GM03348 (cell line): ENCODE data around the gene BZW1.
A peak's percentile ranks its signal among the peaks of the same experiment; 100 is the strongest.

ENCODE experiments used
- DNase-seq: peaks from one replicate; pipeline ENCODE4 v3.0.0; 2012; ENCODE audit warnings: low spot score

Gene BZW1

GRCh38 chr2:200811333-200812121, at the start of gene BZW1:
BZW1 (plus strand) TSS chr2:200811910; CDS start chr2:200813218, 1,308 bp downstream.
- DNase-seq = peak; percentile 99

- DNase-seq = no peak
Measured at GRCh38 chr2:200762127-200762526, 49.6 kb upstream of the BZW1 start.

- no peak for DNase-seq
Measured at GRCh38 chr2:200763422-200763821, 48.3 kb upstream of the BZW1 start.

- DNase-seq = peak; percentile 69
Measured at GRCh38 chr2:200765139-200765951, 46.4 kb upstream of the BZW1 start.

GRCh38 chr2:200765995-200766660, 45.6 kb upstream of the BZW1 start:
- no peak for DNase-seq

- no peak for DNase-seq
Measured at GRCh38 chr2:200767111-200767885, 44.4 kb upstream of the BZW1 start.

- no peak for DNase-seq
Measured at GRCh38 chr2:200770847-200771246, 40.9 kb upstream of the BZW1 start.

- no peak for DNase-seq
Measured at GRCh38 chr2:200772620-200773019, 39.1 kb upstream of the BZW1 start.

GRCh38 chr2:200773083-200773482, 38.6 kb upstream of the BZW1 start:
- DNase-seq = no peak

- DNase-seq = no peak
Measured at GRCh38 chr2:200774920-200775319, 36.8 kb upstream of the BZW1 start.

GRCh38 chr2:200777275-200777674, 34.4 kb upstream of the BZW1 start:
- no peak for DNase-seq

- DNase-seq = peak; percentile 58
Measured at GRCh38 chr2:200778038-200778437, 33.7 kb upstream of the BZW1 start.

GRCh38 chr2:200779214-200779613, 32.5 kb upstream of the BZW1 start:
- DNase-seq = no peak

- DNase-seq = no peak
Measured at GRCh38 chr2:200781616-200782015, 30.1 kb upstream of the BZW1 start.

- DNase-seq = no peak
Measured at GRCh38 chr2:200782251-200782650, 29.5 kb upstream of the BZW1 start.

GRCh38 chr2:200784215-200784614, 27.5 kb upstream of the BZW1 start:
- DNase-seq = no peak

- peak; percentile 12 for DNase-seq
Measured at GRCh38 chr2:200786423-200786822, 25.3 kb upstream of the BZW1 start.

- peak; percentile 54 for DNase-seq
Measured at GRCh38 chr2:200786826-200787225, 24.9 kb upstream of the BZW1 start.

GRCh38 chr2:200787351-200788120, 24.2 kb upstream of the BZW1 start:
- peak; percentile 59 for DNase-seq

GRCh38 chr2:200788121-200788718, 23.5 kb upstream of the BZW1 start:
- DNase-seq = peak; percentile 27

- no peak for DNase-seq
Measured at GRCh38 chr2:200790185-200790584, 21.5 kb upstream of the BZW1 start.
